Transverse colon (tissue), 3 donors: Measurements from ENCODE around the gene NCOA5.

Experiments used
- CTCF ChIP-seq, 5 experiments: fragments of 200-600 bp in 3 of 5; fragments of 450-650 bp in 2 of 5; sonication (generic) in 3 of 5; IDR thresholded peaks; 1 replicate in 2 of 5; 2 replicates in 3 of 5; pipeline ENCODE4 v1.5.1; 2016 to 2017; ENCODE audit warnings: antibody characterized with exemption in 5 of 5, inconsistent platforms in 3 of 5, mild to moderate bottlenecking in 2 of 5, moderate library complexity in 1 of 5
- POLR2A ChIP-seq: fragments of 450-650 bp; IDR thresholded peaks from one replicate; pipeline ENCODE4 v1.6.1; 2016; ENCODE audit warnings: antibody characterized with exemption, mild to moderate bottlenecking, moderate library complexity

GRCh38 chr20:46078954-46079353, 10.8 kb downstream of the NCOA5 start:
- no peak for TF ChIP-seq POLR2A
- TF ChIP-seq CTCF (IDR thresholded peaks at IDR 0.05): no peak
